MM.1S (cell line): ENCODE measurements around the gene GMPS.

Experiments used
- EZH2 ChIP-seq: fragments of 300-600 bp; sonication (generic); optimal IDR thresholded peaks from 2 replicates; pipeline ENCODE3; 2017; ENCODE audit warnings: low read depth, mild to moderate bottlenecking, antibody characterized with exemption, low read length, mixed read lengths
- EZH2phosphoT487 ChIP-seq: fragments of 300-600 bp; sonication (generic); IDR thresholded peaks from 2 replicates; pipeline ENCODE4 v1.6.1; 2018; ENCODE audit warnings: antibody characterized with exemption, low read length
- TF ChIP-seq, protein P1 (sequence below): fragments of 300-600 bp; sonication (generic); IDR thresholded peaks from 2 replicates; pipeline ENCODE4 v1.5.1; 2016; ENCODE audit warnings: antibody characterized with exemption, low read length, mixed read lengths

DNA sequence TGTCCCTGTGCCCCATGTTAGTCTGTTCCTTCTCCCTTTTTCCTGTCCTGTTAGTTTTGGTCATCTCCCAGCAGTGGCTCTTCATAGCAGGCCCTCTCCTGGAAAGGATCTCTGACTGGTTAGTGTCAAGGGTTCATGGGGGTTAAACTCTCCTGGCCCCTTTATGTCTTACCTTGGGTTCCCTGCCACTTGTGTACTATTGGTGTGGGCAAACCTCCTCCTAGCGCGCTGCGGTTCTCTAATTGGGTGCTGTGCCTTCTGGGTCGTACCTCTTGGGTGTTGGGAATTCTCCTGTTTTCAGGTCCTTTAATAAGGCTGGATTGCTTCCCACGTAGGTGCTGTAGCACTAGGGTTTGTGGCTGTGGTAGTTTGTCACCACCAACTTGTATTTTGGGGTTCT lies 18.8 kb downstream of the GMPS start:
- TF ChIP-seq, protein P1, sequence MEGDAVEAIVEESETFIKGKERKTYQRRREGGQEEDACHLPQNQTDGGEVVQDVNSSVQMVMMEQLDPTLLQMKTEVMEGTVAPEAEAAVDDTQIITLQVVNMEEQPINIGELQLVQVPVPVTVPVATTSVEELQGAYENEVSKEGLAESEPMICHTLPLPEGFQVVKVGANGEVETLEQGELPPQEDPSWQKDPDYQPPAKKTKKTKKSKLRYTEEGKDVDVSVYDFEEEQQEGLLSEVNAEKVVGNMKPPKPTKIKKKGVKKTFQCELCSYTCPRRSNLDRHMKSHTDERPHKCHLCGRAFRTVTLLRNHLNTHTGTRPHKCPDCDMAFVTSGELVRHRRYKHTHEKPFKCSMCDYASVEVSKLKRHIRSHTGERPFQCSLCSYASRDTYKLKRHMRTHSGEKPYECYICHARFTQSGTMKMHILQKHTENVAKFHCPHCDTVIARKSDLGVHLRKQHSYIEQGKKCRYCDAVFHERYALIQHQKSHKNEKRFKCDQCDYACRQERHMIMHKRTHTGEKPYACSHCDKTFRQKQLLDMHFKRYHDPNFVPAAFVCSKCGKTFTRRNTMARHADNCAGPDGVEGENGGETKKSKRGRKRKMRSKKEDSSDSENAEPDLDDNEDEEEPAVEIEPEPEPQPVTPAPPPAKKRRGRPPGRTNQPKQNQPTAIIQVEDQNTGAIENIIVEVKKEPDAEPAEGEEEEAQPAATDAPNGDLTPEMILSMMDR, result no peak
- TF ChIP-seq EZH2, result no peak
- TF ChIP-seq EZH2phosphoT487, result no peak
